Astrocyte of the spinal cord (primary cell): Measurements from ENCODE around the gene TEPSIN.

ENCODE experiments used
- DNase-seq: peaks from one replicate; pipeline ENCODE4 v3.0.0; 2011; ENCODE audit warnings: low read depth, low spot score
- H3K4me3 ChIP-seq: 2 replicates; pipeline ENCODE4 v1.5.1; 2011; ENCODE audit warnings: low read depth, mild to moderate bottlenecking, low read length, moderate library complexity
- CTCF ChIP-seq: IDR thresholded peaks from 2 replicates; pipeline ENCODE4 v1.5.1; 2012; ENCODE audit warnings: low read depth, mild to moderate bottlenecking, low read length, inconsistent platforms
- in situ Hi-C: cut with HindIII; loops from 2 replicates; pipeline ENCODE4 v1.10.0; 2017; ENCODE audit warnings: low sequenced_read_pairs

TEPSIN gene

GRCh38 chr17:81193051-81193410, 45.8 kb downstream of the TEPSIN start:
- H3K4me3 ChIP-seq: no peak overlapping the region
- no peak for TF ChIP-seq CTCF
- DNase-seq: no peak
- in situ Hi-C loops: no loop called here

GRCh38 chr17:81192386-81193050, 46.3 kb downstream of the TEPSIN start:
- no peak overlapping the region for H3K4me3 ChIP-seq
- in situ Hi-C loops: no loop called here
- no peak for DNase-seq
- no peak for TF ChIP-seq CTCF

GRCh38 chr17:81191646-81192045, 47.2 kb downstream of the TEPSIN start:
- H3K4me3 ChIP-seq: no peak overlapping the region
- in situ Hi-C loops: no loop called here
- no peak for TF ChIP-seq CTCF
- no peak for DNase-seq

- no peak overlapping the region for H3K4me3 ChIP-seq
- TF ChIP-seq CTCF: no peak
- in situ Hi-C loops: no loop called here
- DNase-seq: no peak
These were observed 47.7 kb downstream of the TEPSIN start for GRCh38 chr17:81191116-81191515.

GRCh38 chr17:81190591-81190990, 48.3 kb downstream of the TEPSIN start:
- no peak overlapping the region for H3K4me3 ChIP-seq
- TF ChIP-seq CTCF: no peak
- in situ Hi-C loops: no loop called here
- DNase-seq: no peak

GRCh38 chr17:81189670-81190530, 49.0 kb downstream of the TEPSIN start:
- in situ Hi-C loops: no loop called here
- DNase-seq: no peak
- TF ChIP-seq CTCF: peak; percentile 10

More at GRCh38 chr17:81189670-81190530, 49.0 kb downstream of the TEPSIN start:
- H3K4me3 ChIP-seq: no peak overlapping the region
